OCI-LY1 (cell line): ENCODE measurements around the gene MED27.

Experiments
- CTCF ChIP-seq: fragments of 200-600 bp; sonication (generic), shearing (Covaris generic); IDR thresholded peaks from 2 replicates; pipeline ENCODE4 v1.5.1; 2017; ENCODE audit warnings: mild to moderate bottlenecking, antibody characterized with exemption, low read length, moderate library complexity, mixed read lengths
- EZH2 ChIP-seq: fragments of 200-600 bp; sonication (generic), shearing (Covaris generic); IDR thresholded peaks from 2 replicates; pipeline ENCODE4 v1.8.0; 2017; ENCODE audit warnings: borderline replicate concordance, mixed run types, mild to moderate bottlenecking, antibody characterized with exemption, low read length, moderate library complexity, mixed read lengths

GRCh38 chr9:131833083-131833482 lies 246.6 kb downstream of the MED27 start:
- TF ChIP-seq CTCF: no peak
- TF ChIP-seq EZH2: no peak
